Loucy (cell line): ENCODE results near the gene TMEM156.

ENCODE experiments used
- H2AFZ ChIP-seq: fragments of 200-600 bp; sonication (generic); 2 replicates; pipeline ENCODE4 v1.6.0; 2016; ENCODE audit warnings: antibody characterized with exemption, mild to moderate bottlenecking, low read length, moderate library complexity
- H3F3A ChIP-seq: fragments of 200-600 bp; 2 replicates; pipeline ENCODE4 v1.6.0; 2016; ENCODE audit warnings: antibody characterized with exemption, low read depth, mild to moderate bottlenecking
- H3K27me3 ChIP-seq: fragments of 200-600 bp; sonication (generic); 2 replicates; pipeline ENCODE4 v1.6.1; 2014; ENCODE audit warnings: low read length, mild to moderate bottlenecking; ENCODE audit not compliant: insufficient read depth, poor library complexity, severe bottlenecking
- H3K36me3 ChIP-seq: fragments of 200-600 bp; sonication (generic); 2 replicates; pipeline ENCODE4 v1.6.1; 2016; ENCODE audit warnings: low read length; ENCODE audit not compliant: insufficient read depth
- H3K4me1 ChIP-seq: fragments of 200-600 bp; sonication (generic); 2 replicates; pipeline ENCODE4 v1.5.1; 2014; ENCODE audit warnings: low read length, mild to moderate bottlenecking; ENCODE audit not compliant: insufficient read depth, poor library complexity, severe bottlenecking
- H3K4me2 ChIP-seq: fragments of 200-600 bp; sonication (generic); 2 replicates; pipeline ENCODE4 v1.6.0; 2014; ENCODE audit warnings: antibody characterized with exemption, low read length, low read depth, mild to moderate bottlenecking; ENCODE audit not compliant: poor library complexity, severe bottlenecking
- H3K4me3 ChIP-seq: fragments of 200-600 bp; sonication (generic); 2 replicates; pipeline ENCODE4 v1.5.1; 2014; ENCODE audit warnings: low read length, mild to moderate bottlenecking, mixed read lengths; ENCODE audit not compliant: poor library complexity, severe bottlenecking
- H3K79me2 ChIP-seq: fragments of 200-600 bp; sonication (generic); 2 replicates; pipeline ENCODE4 v1.6.1; 2014; ENCODE audit warnings: low read length; ENCODE audit not compliant: insufficient read depth
- H3K9ac ChIP-seq: fragments of 200-600 bp; sonication (generic); 2 replicates; pipeline ENCODE4 v1.6.0; 2014; ENCODE audit warnings: mild to moderate bottlenecking, low read depth, low read length, moderate library complexity; ENCODE audit not compliant: poor library complexity, severe bottlenecking
- H3K9me2 ChIP-seq: fragments of 200-600 bp; sonication (generic); replicated peaks from 2 replicates; pipeline ENCODE4 v1.6.1; 2016; ENCODE audit warnings: low read depth, low read length, mixed read lengths
- H3K9me3 ChIP-seq: fragments of 200-600 bp; sonication (generic); 2 replicates; pipeline ENCODE4 v1.6.1; 2014; ENCODE audit warnings: mild to moderate bottlenecking, antibody characterized with exemption, low read length, low read depth; ENCODE audit not compliant: insufficient read depth
- H4K20me1 ChIP-seq: fragments of 200-600 bp; sonication (generic); 2 replicates; pipeline ENCODE4 v1.6.0; 2014; ENCODE audit warnings: antibody characterized with exemption, low read length, mild to moderate bottlenecking; ENCODE audit not compliant: insufficient read depth, poor library complexity, severe bottlenecking
- EZH2phosphoT487 ChIP-seq: fragments of 200-600 bp; IDR thresholded peaks from 2 replicates; pipeline ENCODE4 v1.6.1; 2018; ENCODE audit warnings: antibody characterized with exemption, mild to moderate bottlenecking, moderate library complexity, borderline replicate concordance
- TF ChIP-seq, protein P1 (sequence below): fragments of 200-600 bp; sonication (generic); conservative IDR thresholded peaks from 2 replicates; pipeline ENCODE4 v1.5.1; 2014; ENCODE audit warnings: mild to moderate bottlenecking, antibody characterized with exemption, low read length

TMEM156 gene

DNA sequence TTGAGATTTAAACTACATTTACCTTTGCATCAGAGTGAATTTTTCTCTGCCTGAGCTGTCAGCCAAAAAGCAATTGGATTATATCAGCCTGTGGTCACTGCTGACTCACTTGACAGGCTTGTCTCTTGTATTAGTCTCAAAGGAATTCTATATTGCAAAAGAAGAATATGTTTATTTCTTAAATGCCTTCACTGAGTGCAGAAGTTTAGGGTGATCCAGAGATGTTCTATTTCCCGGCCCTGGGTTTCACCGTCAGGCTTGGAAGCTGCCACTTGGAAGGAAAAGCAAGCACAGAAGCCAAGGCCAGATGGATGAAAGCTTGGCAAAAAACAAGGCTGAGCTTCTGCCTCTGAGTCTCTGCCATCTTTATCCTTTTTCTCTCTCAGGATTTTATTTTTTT lies 83.7 kb downstream of the TMEM156 start:
- Histone ChIP-seq H3K4me1 (peaks cover 17% of the 10 kb centered on the region), H3F3A (no peaks in the 10 kb centered on the region), H3K79me2 (no peaks in the 10 kb centered on the region), H3K4me3 (no peak overlapping the region), H3K9me2 (no peaks in the 10 kb centered on the region), H4K20me1 (no peaks in the 10 kb centered on the region), H3K4me2 (no peak overlapping the region), H3K9ac (no peak overlapping the region), H3K27me3 (no peaks in the 10 kb centered on the region), H2AFZ (no peak overlapping the region), H3K9me3 (no peaks in the 10 kb centered on the region), H3K36me3 (no peaks in the 10 kb centered on the region)
- no peak for TF ChIP-seq EZH2phosphoT487
- TF ChIP-seq, protein P1, sequence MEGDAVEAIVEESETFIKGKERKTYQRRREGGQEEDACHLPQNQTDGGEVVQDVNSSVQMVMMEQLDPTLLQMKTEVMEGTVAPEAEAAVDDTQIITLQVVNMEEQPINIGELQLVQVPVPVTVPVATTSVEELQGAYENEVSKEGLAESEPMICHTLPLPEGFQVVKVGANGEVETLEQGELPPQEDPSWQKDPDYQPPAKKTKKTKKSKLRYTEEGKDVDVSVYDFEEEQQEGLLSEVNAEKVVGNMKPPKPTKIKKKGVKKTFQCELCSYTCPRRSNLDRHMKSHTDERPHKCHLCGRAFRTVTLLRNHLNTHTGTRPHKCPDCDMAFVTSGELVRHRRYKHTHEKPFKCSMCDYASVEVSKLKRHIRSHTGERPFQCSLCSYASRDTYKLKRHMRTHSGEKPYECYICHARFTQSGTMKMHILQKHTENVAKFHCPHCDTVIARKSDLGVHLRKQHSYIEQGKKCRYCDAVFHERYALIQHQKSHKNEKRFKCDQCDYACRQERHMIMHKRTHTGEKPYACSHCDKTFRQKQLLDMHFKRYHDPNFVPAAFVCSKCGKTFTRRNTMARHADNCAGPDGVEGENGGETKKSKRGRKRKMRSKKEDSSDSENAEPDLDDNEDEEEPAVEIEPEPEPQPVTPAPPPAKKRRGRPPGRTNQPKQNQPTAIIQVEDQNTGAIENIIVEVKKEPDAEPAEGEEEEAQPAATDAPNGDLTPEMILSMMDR: no peak

GRCh38 chr4:38946919-38947318 lies 85.3 kb downstream of the TMEM156 start:
- TF ChIP-seq EZH2phosphoT487: no peak
- TF ChIP-seq, protein P1: no peak
- Histone ChIP-seq H4K20me1 (no peaks in the 10 kb centered on the region), H3K79me2 (no peaks in the 10 kb centered on the region), H3F3A (no peaks in the 10 kb centered on the region), H3K27me3 (no peaks in the 10 kb centered on the region), H3K4me1 (peaks cover 17% of the 10 kb centered on the region), H2AFZ (no peak overlapping the region), H3K9ac (no peak overlapping the region), H3K4me2 (no peak overlapping the region), H3K9me3 (no peaks in the 10 kb centered on the region), H3K9me2 (no peaks in the 10 kb centered on the region), H3K36me3 (no peaks in the 10 kb centered on the region), H3K4me3 (no peak overlapping the region)

DNA sequence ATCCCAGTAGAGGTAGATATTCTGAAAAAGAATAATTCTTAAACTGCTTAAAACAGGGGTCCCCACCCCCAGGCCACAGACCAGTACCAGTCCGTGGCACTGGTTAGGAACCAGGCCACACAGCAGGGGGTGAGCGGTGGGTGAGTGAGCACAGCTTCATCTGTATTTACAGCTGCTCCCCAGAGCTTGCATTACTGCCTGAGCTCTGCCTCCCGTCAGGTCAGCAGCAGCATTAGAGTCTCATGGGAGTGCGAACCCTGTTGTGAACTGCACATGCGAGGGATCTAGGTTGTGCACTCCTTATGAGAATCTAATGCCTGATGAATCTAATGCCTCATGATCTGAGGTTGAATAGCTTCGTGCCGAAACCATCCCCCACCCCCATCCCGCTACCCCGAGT lies 87.8 kb downstream of the TMEM156 start:
- no peaks in the 10 kb centered on the region for H3K9me2 ChIP-seq
- H3K36me3 ChIP-seq: no peaks in the 10 kb centered on the region
- H3F3A ChIP-seq: no peaks in the 10 kb centered on the region
- TF ChIP-seq, protein P1: no peak
- no peak for TF ChIP-seq EZH2phosphoT487
- H3K4me1 ChIP-seq: peaks cover 12% of the 10 kb centered on the region
- H3K4me3 ChIP-seq: no peak overlapping the region
- no peaks in the 10 kb centered on the region for H4K20me1 ChIP-seq
- H3K9ac ChIP-seq: no peak overlapping the region
- no peaks in the 10 kb centered on the region for H3K79me2 ChIP-seq
- no peak overlapping the region for H2AFZ ChIP-seq
- no peak overlapping the region for H3K4me2 ChIP-seq
- no peaks in the 10 kb centered on the region for H3K9me3 ChIP-seq
- no peaks in the 10 kb centered on the region for H3K27me3 ChIP-seq
